GM19455 (cell line): Measurements from ENCODE around the gene PNLIPRP2.

Experiments used
- ATAC-seq: cut with Tn5 transposase; IDR thresholded peaks from one replicate; pipeline ENCODE4 v1.9.1; 2021; ENCODE audit not compliant: unreplicated experiment

The PNLIPRP2 gene

DNA sequence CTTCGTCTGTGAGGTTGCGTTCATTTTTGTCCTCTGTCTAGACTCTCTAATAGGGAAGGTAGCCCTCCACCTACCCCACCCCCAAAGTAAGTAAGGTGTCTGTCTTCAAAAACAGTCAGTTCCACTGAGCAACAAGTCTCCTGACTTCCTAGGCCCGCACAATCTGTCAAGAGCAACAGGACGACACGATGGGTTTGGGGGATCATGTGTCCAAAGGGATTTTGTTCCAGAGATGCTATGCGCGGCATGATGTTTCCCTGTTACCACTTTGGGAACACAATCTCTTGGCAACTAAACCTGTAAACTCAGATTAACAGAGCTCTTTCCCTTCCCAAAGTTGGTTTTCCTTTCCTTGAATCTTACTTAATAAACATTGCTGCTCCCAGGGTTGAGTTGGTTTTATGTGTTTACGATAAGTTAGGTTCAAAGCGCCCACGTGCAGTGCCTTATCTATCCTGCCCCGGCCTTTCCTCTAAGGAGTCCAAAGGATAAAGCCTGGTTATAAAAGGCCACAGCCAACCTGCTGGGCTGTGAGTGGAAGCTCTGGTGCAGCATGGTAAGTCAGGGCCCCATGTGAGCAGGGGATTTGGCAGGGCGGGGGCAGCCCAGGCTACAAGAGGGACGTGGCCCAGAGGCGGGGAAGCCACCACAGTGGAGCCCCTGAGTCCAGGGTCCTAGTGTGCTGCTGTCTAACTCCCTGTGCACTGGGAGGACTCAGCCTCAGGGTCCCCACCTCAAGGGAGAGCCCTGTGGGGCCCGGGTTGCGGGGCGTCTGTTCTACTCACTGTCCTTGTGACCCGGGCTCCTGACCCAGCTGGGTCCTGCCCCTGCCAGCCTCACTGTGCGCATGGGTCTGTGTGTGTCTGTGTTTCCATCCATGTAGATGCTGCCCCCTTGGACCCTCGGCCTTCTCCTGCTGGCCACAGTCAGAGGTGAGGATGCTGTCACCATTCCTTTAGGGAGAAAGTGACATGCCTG, at the start of gene PNLIPRP2:
TSS of gene PNLIPRP2 (plus strand) at position 531 of the 978 bp plus-strand sequence.
- ATAC-seq, result no peak

DNA sequence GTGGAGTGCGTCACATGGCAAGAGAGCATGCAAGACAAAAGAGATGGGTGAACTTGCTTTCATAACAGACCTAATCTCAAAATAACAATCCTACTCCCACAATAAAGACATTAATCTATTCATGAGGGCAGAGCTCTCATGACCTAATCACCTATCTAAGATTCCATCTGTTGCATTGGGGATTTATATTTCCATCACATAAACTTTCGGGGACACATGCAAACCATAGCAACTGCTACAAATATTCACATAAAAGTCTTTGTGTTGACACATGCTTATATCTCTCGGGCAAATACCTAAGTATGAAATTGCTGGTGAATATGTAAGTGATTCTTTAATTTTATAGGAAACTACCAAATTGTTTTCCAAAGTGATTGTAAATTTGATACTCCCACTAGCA, 46.0 kb upstream of the PNLIPRP2 start:
- no peak for ATAC-seq

- no peak for ATAC-seq
Measured at GRCh38 chr10:116587878-116588591, 32.7 kb upstream of the PNLIPRP2 start.

DNA sequence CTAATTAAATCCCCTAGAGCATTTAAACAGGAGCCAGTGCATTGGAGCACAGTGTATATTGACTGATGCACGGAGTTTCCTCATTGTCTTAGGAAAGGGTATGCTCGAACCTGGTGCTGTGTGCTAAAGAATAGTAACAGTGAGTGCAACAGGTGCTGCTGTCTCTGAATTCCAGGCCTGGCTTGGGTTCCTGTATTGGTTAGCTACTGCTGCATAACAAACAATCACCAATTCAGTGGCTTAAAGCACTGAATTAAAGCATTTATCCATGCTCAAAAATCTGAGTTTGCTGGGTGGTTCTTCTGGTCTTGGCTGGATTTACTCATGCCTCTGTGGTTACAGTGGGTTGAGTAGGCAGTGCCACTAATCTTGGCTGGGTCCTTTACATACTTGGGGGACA, 31.8 kb upstream of the PNLIPRP2 start:
- no peak for ATAC-seq

- no peak for ATAC-seq
Measured at GRCh38 chr10:116589926-116590325, 30.8 kb upstream of the PNLIPRP2 start.

DNA sequence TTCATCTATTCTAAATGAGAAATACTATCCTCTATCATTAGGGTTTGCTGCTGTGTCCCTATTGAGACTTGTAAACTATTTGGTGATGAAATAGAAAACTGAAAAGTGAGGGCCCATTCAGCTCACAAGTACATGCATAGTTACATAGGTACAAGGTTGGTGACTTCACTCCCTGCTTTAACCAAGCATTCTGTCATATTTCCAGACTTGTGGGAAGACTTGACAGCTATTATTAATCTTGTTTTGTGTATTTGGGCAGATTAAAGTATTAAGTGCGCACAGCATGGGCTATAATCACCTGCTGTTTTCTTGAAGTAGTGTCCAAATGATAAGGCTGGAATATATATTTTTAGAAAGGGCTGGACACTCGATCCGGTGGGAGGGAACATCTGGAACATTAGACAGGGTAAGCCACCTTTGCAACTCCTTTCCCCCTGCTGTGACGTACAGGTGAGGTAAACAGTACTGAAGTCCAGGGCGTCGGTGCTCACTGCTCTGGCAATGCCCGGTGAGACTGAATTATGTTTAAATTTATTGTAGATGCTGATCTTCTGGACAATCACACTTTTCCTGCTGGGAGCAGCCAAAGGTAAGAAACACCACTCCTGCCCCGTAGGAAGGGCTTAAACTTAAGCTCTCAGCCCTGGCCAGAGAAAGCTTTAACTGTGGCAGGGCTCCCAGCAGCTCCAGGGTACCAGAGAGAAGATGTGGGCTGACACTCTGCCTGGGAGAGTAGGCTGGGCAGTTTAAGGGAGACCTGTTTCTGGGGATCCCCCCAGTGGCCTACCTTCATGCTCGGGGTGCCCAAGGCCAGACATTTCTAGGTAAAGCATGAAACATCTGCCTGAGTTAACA, 29.9 kb upstream of the PNLIPRP2 start, which contains the start of gene PNLIPRP1:
TSS of gene PNLIPRP1 (plus strand) at position 370 of the 855 bp plus-strand sequence. CDS start at position 541, 171 bp downstream.
- ATAC-seq, result no peak

DNA sequence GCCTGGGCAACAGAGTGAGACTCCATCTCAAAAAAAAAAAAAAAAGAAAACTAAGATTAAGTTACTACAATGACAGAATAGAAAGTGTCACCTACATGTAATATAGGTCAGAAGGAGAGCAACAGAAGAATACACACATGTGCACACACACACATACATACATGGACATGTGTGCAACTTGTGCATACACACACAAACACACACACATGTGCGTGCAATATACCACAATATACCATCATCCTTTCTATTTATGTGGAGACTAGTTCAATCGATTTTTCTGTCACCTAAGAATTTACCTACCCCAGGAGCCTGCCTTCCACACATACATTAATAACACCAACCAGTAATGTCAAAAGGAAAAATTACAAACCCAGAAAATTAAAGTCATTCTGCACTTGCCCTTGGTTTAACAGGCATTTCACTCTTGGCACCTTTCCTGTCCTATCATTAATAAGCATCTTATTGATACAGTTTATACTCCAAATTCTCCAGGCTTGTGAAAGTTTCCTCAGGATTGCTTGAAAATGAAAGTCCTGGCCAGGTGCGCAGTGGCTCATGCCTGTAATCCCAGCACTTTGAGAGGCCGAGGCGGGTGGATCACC, 27.5 kb upstream of the PNLIPRP2 start:
- ATAC-seq, result no peak

GRCh38 chr10:116594525-116595035, 26.2 kb upstream of the PNLIPRP2 start:
- ATAC-seq, result no peak

GRCh38 chr10:116596062-116596461, 24.7 kb upstream of the PNLIPRP2 start:
- ATAC-seq, result no peak

DNA sequence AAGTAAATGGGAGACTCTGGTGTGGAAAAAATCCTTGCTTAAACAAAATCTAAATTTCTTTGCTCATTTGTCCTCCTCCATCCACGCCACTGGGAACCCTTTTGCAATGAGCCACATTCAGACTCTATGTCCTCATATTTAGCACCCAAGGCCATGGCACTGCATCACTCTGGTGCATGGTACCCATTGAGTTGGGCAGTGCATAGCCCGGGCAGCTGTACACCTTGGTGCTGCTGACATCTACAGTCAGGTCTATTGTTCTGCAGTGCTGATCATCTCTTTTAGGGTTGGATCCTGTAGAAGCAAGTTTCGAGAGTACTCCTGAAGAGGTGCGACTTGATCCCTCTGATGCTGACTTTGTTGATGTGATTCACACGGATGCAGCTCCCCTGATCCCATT, 23.2 kb upstream of the PNLIPRP2 start:
- ATAC-seq, result no peak

- ATAC-seq, result no peak
Measured at GRCh38 chr10:116598329-116598728, 22.4 kb upstream of the PNLIPRP2 start.

DNA sequence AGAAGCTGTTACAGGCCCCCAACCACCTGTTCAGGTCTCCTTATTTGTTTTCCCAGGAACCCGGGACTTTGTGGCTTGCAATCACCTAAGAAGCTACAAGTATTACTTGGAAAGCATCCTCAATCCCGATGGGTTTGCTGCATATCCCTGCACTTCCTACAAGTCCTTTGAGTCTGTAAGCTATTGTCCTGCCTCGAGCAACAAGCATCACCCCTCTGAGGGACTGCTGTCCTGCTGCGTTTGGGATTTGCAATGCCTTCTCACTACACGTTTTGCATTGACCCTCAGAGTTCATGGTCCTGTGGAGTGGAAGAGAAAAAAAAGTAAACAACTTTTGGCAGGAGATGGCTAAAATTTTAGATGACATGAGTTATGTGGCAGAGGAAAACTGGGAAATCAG, 20.8 kb upstream of the PNLIPRP2 start:
- no peak for ATAC-seq

GRCh38 chr10:116602648-116603400, 17.9 kb upstream of the PNLIPRP2 start:
- no peak for ATAC-seq

GRCh38 chr10:116606061-116606483, 14.7 kb upstream of the PNLIPRP2 start:
- ATAC-seq, result no peak

DNA sequence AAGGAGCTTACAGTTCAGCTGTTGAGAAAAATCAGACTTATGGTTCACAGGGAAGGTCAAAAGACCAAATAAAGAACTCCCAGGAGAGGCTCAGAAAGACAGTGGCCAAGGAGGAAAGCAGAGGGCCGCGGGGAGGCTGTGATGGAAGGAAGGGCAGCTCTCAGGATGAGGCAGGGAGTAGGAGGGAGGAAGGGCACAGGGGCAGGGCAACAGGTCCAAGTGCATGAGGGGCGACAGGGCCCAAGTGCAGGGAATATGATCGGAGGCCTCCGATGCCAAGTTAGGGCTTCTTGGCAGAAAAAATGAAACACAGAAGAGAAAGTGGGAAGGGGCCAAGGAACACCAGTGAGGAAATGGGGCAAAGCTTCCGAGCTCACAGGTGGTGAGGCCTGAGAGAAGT, 13.4 kb upstream of the PNLIPRP2 start:
- ATAC-seq, result no peak

DNA sequence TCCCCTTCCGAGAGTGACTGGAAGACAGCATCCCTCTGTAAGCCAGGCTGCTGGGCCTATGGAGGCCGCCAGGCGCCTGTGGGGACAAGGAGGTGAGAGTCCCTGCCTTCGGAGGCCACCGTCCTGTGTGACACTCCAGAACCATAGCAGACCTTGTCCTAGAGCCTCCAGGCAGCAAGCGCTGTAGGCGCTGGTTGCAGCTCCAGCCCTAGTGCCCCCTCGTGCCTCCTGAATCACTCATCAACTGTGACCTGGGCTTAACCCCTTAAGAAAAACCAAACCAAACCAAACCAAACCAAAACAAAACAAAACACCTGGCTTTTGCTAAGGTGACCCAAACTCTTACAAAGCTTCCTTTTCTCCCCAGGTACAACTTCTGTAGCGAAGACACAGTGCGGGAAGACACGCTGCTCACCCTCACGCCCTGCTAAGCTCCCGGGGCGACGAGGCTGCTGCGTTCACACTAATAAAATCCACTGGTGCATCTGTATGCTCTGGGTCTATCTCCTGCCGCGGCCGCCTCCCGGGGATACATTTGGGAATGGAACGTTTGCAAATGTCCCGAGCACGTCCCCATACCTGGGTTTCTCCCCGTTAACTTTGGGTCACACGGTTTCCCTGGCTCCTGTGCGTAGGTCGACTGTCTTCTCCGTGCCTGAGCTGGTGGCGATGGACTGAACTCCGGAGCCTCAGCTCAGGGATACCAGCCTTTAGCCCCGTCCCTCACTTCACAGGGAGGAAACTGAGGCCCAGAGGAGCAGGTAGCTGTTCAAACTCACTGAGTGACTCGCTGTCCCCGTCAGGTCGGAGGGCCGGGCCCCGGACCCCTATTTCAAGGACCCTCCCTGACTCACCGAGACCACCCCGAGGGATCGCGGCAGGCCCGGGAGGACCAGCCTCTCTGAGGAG, 11.8 kb upstream of the PNLIPRP2 start:
- no peak for ATAC-seq

GRCh38 chr10:116610443-116611152, 10.2 kb upstream of the PNLIPRP2 start:
- no peak for ATAC-seq

DNA sequence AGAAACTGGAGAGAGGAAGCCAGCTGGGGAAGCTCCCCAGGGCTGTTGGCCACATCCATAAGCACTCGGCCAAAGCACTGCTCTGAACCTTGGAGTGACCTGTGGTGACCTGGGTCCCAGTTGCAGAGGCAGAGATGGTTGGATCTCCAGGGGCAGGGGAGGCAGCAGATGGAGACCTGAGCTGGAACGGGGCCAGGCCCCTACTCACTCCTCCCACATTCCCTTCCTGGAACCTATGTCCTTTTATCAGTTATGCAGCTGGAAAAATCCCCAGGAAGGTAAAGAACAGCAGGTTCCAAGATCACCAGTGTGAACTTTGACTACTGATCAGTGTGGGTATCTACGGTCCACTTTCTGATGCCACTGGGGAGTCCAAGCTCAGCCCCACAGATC, 9.6 kb upstream of the PNLIPRP2 start:
- no peak for ATAC-seq
